HepG2 (cell line): ENCODE results near the gene FAM50A. TPM values are rescaled to one million over a fixed set of nuclear protein-coding genes. Genes with fewer than 3 reads are reported as not detected.

Experiments
- BRD4 ChIP-seq: sonication (generic); formaldehyde crosslinking; IDR thresholded peaks from 2 replicates; pipeline ENCODE4 v1.4.0; 2020; ENCODE audit warnings: missing genetic modification reagents
- GABPA ChIP-seq, 2 experiments: IDR thresholded peaks; 2 replicates each; pipeline ENCODE4 v1.6.1; 2011 to 2016; ENCODE audit warnings: low read depth in 2 of 2, low read length in 1 of 2, missing biosample characterization in 1 of 2, missing genetic modification characterization in 1 of 2
- GABPB1 ChIP-seq: IDR thresholded peaks from 2 replicates; pipeline ENCODE4 v1.6.1; 2016; ENCODE audit warnings: mild to moderate bottlenecking, missing genetic modification reagents, moderate library complexity, missing compliant biosample characterization
- HMGA1 ChIP-seq: sonication (generic); formaldehyde crosslinking; conservative IDR thresholded peaks from 2 replicates; pipeline ENCODE4 v1.4.0; 2020; ENCODE audit warnings: missing genetic modification reagents
- KLF15 ChIP-seq: sonication (generic); formaldehyde crosslinking; IDR thresholded peaks from 2 replicates; pipeline ENCODE4 v1.8.1; 2023; ENCODE audit warnings: borderline replicate concordance, mild to moderate bottlenecking, inconsistent platforms, missing genetic modification reagents, mixed read lengths
- MATR3 ChIP-seq: sonication (generic); formaldehyde crosslinking; IDR thresholded peaks from 2 replicates; pipeline ENCODE4 v1.4.0; 2020; ENCODE audit warnings: missing genetic modification reagents
- POLR2A ChIP-seq, 2 experiments: IDR thresholded peaks; 2 replicates each; pipeline ENCODE4 v1.6.1; 2011; ENCODE audit warnings: low read depth in 2 of 2, low read length in 2 of 2, mild to moderate bottlenecking in 1 of 2, moderate library complexity in 1 of 2; ENCODE audit not compliant: insufficient read depth in 1 of 2
- SOX6 ChIP-seq, 2 experiments: fragments of 450-650 bp in 1 of 2; sonication (generic) in 1 of 2; formaldehyde crosslinking in 1 of 2; IDR thresholded peaks; 2 replicates each; pipeline versions ENCODE4 v1.4.0 to v1.6.1; 2017 to 2020; ENCODE audit warnings: antibody characterized with exemption in 1 of 2, mild to moderate bottlenecking in 1 of 2, missing genetic modification reagents in 1 of 2
- polyA plus RNA-seq, 8 experiments: library from polyadenylated mRNA; depleted of rRNA in 3 of 8; stranded (reverse) in 7 of 8; unstranded in 1 of 8; fragments of >200 nt; fragmentation: Illumina TruSeq in 4 of 8; extraction: Trizol in 4 of 8; gene quantifications; 2 replicates each; pipeline versions ENCODE4 v1.2.1 to v1.2.3, GENCODE V29; 2011 to 2016; ENCODE audit warnings: low read depth in 4 of 8, missing spikeins in 1 of 8, mixed read lengths in 1 of 8; ENCODE audit not compliant: insufficient read depth in 1 of 8
- total RNA-seq, 5 experiments: library from RNA; depleted of rRNA; stranded (reverse); fragments of >200 nt; fragmentation: Illumina TruSeq; extraction: Trizol; gene quantifications; 2 replicates each; pipeline ENCODE4 v1.2.3, GENCODE V29; 2016; ENCODE audit warnings: low read depth in 1 of 5
- TF ChIP-seq, protein P1 (sequence below): sonication (generic); formaldehyde crosslinking; IDR thresholded peaks from 2 replicates; pipeline ENCODE4 v1.5.1; 2020; ENCODE audit warnings: mild to moderate bottlenecking, missing genetic modification reagents, moderate library complexity
- TF ChIP-seq, protein P2 (sequence below), 2 experiments: IDR thresholded peaks; 2 replicates each; pipeline ENCODE4 v1.6.1; 2011 to 2012; ENCODE audit warnings: low read length in 2 of 2, borderline replicate concordance in 1 of 2, low read depth in 1 of 2, mild to moderate bottlenecking in 1 of 2, moderate library complexity in 1 of 2

The FAM50A gene
- total and polyA plus RNA-seq, 2 of the 13 experiments (the other 11 are each of a cell fraction or from before 2014, with no cell fraction given) = 30.7 to 40.7 TPM

DNA sequence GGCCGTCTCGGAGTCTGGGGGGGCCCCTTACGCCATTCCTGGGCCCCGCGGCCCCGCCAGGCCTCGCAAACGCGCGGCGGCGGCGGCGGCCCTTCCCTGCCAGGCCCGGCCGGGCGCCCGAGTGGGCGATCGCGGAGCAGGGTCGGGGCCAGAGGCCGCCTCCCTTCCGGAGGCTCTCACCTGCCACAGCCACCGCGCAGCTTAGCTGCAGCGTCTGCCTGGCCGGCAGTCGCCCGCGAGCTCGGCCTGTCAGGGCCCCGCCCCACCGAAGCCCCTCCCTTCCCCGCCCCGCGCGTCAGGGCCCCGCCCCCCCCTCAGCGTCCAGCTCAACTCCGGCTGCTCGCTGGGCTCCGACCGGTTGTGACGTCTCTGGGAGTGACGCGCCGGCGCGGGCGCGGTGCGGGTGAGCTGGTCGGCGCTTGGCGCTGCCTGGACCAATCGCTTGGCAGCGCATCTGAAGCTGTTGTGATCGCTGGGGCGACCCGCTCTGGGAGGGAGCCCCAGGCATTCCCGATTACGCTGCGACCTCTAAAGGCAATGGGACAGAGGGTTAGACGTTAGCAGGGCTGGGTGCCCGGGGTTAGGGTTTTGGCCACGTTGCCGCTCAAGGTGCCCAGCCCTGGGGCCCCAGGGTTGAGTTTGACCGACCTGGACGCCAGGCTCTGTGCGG, 46.6 kb downstream of the FAM50A start, which contains the start of gene SLC10A3 (continued):
- TF ChIP-seq, protein P1, sequence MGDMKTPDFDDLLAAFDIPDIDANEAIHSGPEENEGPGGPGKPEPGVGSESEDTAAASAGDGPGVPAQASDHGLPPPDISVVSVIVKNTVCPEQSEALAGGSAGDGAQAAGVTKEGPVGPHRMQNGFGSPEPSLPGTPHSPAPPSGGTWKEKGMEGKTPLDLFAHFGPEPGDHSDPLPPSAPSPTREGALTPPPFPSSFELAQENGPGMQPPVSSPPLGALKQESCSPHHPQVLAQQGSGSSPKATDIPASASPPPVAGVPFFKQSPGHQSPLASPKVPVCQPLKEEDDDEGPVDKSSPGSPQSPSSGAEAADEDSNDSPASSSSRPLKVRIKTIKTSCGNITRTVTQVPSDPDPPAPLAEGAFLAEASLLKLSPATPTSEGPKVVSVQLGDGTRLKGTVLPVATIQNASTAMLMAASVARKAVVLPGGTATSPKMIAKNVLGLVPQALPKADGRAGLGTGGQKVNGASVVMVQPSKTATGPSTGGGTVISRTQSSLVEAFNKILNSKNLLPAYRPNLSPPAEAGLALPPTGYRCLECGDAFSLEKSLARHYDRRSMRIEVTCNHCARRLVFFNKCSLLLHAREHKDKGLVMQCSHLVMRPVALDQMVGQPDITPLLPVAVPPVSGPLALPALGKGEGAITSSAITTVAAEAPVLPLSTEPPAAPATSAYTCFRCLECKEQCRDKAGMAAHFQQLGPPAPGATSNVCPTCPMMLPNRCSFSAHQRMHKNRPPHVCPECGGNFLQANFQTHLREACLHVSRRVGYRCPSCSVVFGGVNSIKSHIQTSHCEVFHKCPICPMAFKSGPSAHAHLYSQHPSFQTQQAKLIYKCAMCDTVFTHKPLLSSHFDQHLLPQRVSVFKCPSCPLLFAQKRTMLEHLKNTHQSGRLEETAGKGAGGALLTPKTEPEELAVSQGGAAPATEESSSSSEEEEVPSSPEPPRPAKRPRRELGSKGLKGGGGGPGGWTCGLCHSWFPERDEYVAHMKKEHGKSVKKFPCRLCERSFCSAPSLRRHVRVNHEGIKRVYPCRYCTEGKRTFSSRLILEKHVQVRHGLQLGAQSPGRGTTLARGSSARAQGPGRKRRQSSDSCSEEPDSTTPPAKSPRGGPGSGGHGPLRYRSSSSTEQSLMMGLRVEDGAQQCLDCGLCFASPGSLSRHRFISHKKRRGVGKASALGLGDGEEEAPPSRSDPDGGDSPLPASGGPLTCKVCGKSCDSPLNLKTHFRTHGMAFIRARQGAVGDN (CRISPR knock-in tag) = peak; percentile 51; the same call in 1 of the 2 replicates
- TF ChIP-seq BRD4 (no peak), KLF15 (CRISPR knock-in tag) (no peak), SOX6 (IDR thresholded peaks at IDR 0.05) (no peak), SOX6 (CRISPR knock-in tag; IDR thresholded peaks at IDR 0.05) (peak; percentile 27; the same call in 1 of the 2 replicates), GABPA (IDR thresholded peaks at IDR 0.05; ENCODE audit: low read depth, low read length) (no peak), GABPA (CRISPR knock-in tag; IDR thresholded peaks at IDR 0.05; ENCODE audit: low read depth) (peak; percentile 72), HMGA1 (no peak), MATR3 (CRISPR knock-in tag) (no peak), POLR2A (IDR thresholded peaks at IDR 0.05; ENCODE audit: insufficient read depth in 1 of 2, low read depth in 2 of 2, low read length in 2 of 2) (peak in 1 of 2 experiments; percentile 70; a peak in 2 of 4 replicates), GABPB1 (CRISPR knock-in tag) (peak; percentile 86)
- TF ChIP-seq, protein P2, sequence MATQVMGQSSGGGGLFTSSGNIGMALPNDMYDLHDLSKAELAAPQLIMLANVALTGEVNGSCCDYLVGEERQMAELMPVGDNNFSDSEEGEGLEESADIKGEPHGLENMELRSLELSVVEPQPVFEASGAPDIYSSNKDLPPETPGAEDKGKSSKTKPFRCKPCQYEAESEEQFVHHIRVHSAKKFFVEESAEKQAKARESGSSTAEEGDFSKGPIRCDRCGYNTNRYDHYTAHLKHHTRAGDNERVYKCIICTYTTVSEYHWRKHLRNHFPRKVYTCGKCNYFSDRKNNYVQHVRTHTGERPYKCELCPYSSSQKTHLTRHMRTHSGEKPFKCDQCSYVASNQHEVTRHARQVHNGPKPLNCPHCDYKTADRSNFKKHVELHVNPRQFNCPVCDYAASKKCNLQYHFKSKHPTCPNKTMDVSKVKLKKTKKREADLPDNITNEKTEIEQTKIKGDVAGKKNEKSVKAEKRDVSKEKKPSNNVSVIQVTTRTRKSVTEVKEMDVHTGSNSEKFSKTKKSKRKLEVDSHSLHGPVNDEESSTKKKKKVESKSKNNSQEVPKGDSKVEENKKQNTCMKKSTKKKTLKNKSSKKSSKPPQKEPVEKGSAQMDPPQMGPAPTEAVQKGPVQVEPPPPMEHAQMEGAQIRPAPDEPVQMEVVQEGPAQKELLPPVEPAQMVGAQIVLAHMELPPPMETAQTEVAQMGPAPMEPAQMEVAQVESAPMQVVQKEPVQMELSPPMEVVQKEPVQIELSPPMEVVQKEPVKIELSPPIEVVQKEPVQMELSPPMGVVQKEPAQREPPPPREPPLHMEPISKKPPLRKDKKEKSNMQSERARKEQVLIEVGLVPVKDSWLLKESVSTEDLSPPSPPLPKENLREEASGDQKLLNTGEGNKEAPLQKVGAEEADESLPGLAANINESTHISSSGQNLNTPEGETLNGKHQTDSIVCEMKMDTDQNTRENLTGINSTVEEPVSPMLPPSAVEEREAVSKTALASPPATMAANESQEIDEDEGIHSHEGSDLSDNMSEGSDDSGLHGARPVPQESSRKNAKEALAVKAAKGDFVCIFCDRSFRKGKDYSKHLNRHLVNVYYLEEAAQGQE (IDR thresholded peaks at IDR 0.05; ENCODE audit: borderline replicate concordance in 1 of 2, low read depth in 1 of 2, low read length in 2 of 2) = peak in 1 of 2 experiments; percentile 26; a peak in 1 of 4 replicates
